Kidney (tissue), 14 donors: Measurements from ENCODE around the gene PLCB1. TPM values are rescaled to one million over a fixed set of nuclear protein-coding genes. Genes with fewer than 3 reads are reported as not detected.
A peak's percentile ranks its signal among the peaks of the same experiment; 100 is the strongest.

ENCODE experiments used
- DNase-seq, 5 donors: peaks; one replicate each; pipeline ENCODE4 v3.0.0-alpha.2; 2013 to 2020
- FAIRE-seq: peaks from 2 replicates; lab custom pipeline; 2012; peaks lifted over from hg19 to GRCh38; lab: Jason Lieb, UNC
- H3K27ac ChIP-seq, 2 donors: one replicate each; pipeline ENCODE4 v1.7.0; 2013; ENCODE audit warnings: low read depth in 2 of 2, low read length in 2 of 2, inconsistent platforms in 1 of 2
- H3K27me3 ChIP-seq: one replicate; pipeline ENCODE4 v1.7.1; 2013; ENCODE audit warnings: low read length, inconsistent platforms; ENCODE audit not compliant: control insufficient read depth, insufficient read depth
- H3K36me3 ChIP-seq, 3 donors: one replicate each; pipeline versions ENCODE4 v1.7.0 to v1.7.1; 2013; ENCODE audit warnings: low read length in 3 of 3, control low read depth in 1 of 3, inconsistent platforms in 1 of 3; ENCODE audit not compliant: insufficient read depth in 3 of 3, control insufficient read depth in 2 of 3
- H3K4me1 ChIP-seq, 3 donors: one replicate each; pipeline versions ENCODE4 v1.7.0 to v1.7.1; 2013; ENCODE audit warnings: low read length in 3 of 3, inconsistent platforms in 1 of 3, low read depth in 1 of 3; ENCODE audit not compliant: control insufficient read depth in 2 of 3, insufficient read depth in 2 of 3
- H3K4me3 ChIP-seq, 3 donors: one replicate each; pipeline versions ENCODE4 v1.7.0 to v1.8.1; 2013; ENCODE audit warnings: low read length in 3 of 3, control low read depth in 1 of 3, inconsistent platforms in 1 of 3
- H3K9ac ChIP-seq, 3 donors: one replicate each; pipeline versions ENCODE4 v1.7.0 to v1.7.1; 2013; ENCODE audit warnings: low read length in 3 of 3, control low read depth in 1 of 3, inconsistent platforms in 1 of 3
- H3K9me3 ChIP-seq, 3 donors: one replicate each; pipeline versions ENCODE4 v1.7.0 to v1.7.1; 2013; ENCODE audit warnings: low read length in 3 of 3, control low read depth in 1 of 3, inconsistent platforms in 1 of 3; ENCODE audit not compliant: control insufficient read depth in 2 of 3, insufficient read depth in 1 of 3
- intact Hi-C: fragments of 100-400 bp; cut with DNase I; formaldehyde crosslinking; loops from one replicate; pipeline ENCODE4 v1.11.1; 2022
- polyA plus RNA-seq: library from polyadenylated mRNA; stranded (reverse); fragments of 350-450 nt; fragmentation: Illumina TruSeq; extraction: RNeasy Lipid Tissue Mini Kit (QIAGEN cat#74804); gene quantifications from one replicate; pipeline ENCODE4 v1.2.3, GENCODE V29; 2014; ENCODE audit warnings: low read depth, low replicate concordance; ENCODE audit not compliant: insufficient read depth
- total RNA-seq: library from RNA; stranded (reverse); fragmentation: NEBNext Ultra II Directional; extraction: Animal tissue kit (Norgen Biotek cat#: 25700); gene quantifications from one replicate; pipeline ENCODE4 v1.2.1, GENCODE V29; 2021
- TF ChIP-seq, protein P1 (sequence below): IDR thresholded peaks from 3 replicates; pipeline ENCODE4 v1.5.1; 2012; ENCODE audit warnings: mild to moderate bottlenecking, moderate library complexity, borderline replicate concordance; ENCODE audit not compliant: insufficient read depth; ENCODE audit errors: extremely low read depth
- donor health status: control.
- donor health status: control.
- donor health status: control.
- donor health status: control.
- donor health status: control.
- donor health status: DM: yes; HTN: yes; CAD: no.
- donor health status: Normal renal cell carcinoma (clear cell type).

PLCB1 gene
- total and polyA plus RNA-seq, 2 donors from 2014 or later, result 9.4 to 107 TPM

DNA sequence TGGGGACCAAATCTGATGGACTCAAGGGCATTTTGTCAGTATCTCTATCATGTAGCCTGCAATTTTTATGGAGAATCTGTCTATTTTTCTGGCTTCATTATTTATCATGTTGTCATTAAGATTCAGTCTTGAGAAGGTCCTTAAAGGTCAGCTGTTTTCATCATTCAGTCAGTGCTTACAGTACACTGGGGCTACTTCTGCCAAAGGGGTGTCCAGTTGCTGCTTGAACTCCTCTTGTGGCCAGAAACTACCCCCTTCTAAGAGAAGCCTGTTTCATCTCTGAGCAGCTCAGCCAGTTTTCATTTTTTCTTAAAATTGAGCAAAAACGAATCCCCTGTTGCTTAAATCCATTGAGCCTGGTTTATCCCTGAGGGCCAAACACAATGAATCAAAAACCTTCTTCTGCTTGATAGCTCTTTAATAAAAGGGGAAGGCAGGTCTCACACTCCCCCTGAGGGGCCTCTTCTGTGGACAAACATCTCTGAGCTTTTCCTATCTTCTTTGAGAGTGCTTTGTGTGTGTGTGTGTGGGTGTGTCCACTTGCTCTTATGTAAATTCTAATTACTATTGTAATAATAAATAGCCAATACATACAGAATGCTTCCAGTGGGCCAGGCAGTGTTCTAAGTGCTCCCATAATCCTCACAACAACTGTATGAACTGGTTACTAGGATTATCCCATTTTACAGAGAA lies 172.2 kb downstream of the PLCB1 start:
- FAIRE-seq (no peak), DNase-seq (no peak)
- Histone ChIP-seq H3K4me3 (no peak overlapping the region), H3K27ac (no peak overlapping the region), H3K27me3 (no peaks in the 10 kb centered on the region), H3K9ac (no peak overlapping the region), H3K4me1 (peaks cover 0 to under 1% (median 0%) of the 10 kb centered on the region in 3 donors), H3K36me3 (no peaks in the 10 kb centered on the region), H3K9me3 (no peaks in the 10 kb centered on the region)
- TF ChIP-seq, protein P1, sequence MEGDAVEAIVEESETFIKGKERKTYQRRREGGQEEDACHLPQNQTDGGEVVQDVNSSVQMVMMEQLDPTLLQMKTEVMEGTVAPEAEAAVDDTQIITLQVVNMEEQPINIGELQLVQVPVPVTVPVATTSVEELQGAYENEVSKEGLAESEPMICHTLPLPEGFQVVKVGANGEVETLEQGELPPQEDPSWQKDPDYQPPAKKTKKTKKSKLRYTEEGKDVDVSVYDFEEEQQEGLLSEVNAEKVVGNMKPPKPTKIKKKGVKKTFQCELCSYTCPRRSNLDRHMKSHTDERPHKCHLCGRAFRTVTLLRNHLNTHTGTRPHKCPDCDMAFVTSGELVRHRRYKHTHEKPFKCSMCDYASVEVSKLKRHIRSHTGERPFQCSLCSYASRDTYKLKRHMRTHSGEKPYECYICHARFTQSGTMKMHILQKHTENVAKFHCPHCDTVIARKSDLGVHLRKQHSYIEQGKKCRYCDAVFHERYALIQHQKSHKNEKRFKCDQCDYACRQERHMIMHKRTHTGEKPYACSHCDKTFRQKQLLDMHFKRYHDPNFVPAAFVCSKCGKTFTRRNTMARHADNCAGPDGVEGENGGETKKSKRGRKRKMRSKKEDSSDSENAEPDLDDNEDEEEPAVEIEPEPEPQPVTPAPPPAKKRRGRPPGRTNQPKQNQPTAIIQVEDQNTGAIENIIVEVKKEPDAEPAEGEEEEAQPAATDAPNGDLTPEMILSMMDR, result no peak
- intact Hi-C loops, result no loop called here

DNA sequence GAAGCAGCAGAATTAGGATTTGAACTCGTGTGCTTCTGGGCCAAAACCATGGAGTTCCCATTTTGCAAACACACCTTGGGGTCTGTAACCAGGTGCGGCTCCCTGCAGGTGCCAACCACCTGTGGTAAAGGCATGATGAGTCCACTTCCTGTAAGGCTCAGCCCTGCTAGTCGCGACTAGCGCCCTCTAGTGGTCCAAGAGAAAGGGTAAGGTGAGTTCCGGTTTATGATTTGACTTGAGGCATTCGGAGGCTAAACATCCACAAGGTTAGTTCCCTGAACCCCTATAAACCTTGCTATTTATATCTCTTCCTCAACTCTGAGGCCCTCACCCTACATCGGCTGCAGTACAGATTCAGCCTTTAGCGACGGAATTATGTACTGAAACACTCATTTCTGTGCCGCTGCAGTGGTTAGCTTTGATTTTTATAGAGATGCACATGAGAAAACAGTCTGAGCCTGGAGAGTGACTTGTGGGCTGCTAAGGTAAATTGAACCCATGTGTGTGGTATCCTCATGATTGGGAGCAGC lies 173.4 kb downstream of the PLCB1 start:
- TF ChIP-seq, protein P1, result peak; percentile 34
- Histone ChIP-seq H3K9me3 (no peaks in the 10 kb centered on the region), H3K4me3 (no peak overlapping the region), H3K36me3 (no peaks in the 10 kb centered on the region), H3K9ac (no peak overlapping the region), H3K27me3 (no peaks in the 10 kb centered on the region), H3K4me1 (peaks cover 0 to 3% (median 0%) of the 10 kb centered on the region in 3 donors), H3K27ac (no peak overlapping the region)
- FAIRE-seq (no peak), DNase-seq (peak in 4 of 5 donors; percentile 32 to 62 (median 38))
- intact Hi-C loops, result no loop called here

DNA sequence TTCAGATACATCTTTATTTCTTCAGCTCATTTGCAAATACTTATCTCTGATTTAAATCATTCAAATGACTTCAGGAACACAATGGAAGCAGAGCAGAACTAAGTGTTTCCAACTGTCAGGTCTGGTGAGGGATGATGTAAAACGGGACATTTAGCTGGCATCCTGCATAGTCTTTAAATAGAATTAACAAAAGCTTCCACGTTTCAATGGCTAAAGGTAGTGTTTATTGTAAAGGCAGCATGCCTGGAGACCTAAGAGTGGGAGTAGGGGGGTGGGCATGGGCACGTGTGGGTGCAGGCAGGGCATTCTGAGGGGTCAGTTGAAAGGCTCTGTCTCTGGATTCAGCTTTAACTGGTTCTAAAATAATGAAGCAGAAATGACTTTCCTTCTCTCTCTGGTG lies 174.9 kb downstream of the PLCB1 start:
- H3K9ac ChIP-seq, result no peak overlapping the region
- no peak overlapping the region for H3K4me3 ChIP-seq
- DNase-seq, result peak in 2 of 5 donors; percentile 25 to 40
- H3K27me3 ChIP-seq, result no peaks in the 10 kb centered on the region
- no peaks in the 10 kb centered on the region for H3K9me3 ChIP-seq
- no peak overlapping the region for H3K27ac ChIP-seq
- H3K4me1 ChIP-seq, result peaks cover 0 to 3% (median 0%) of the 10 kb centered on the region in 3 donors
- TF ChIP-seq, protein P1, result no peak
- FAIRE-seq, result no peak
- intact Hi-C loops, result no loop called here
- no peaks in the 10 kb centered on the region for H3K36me3 ChIP-seq
